ENCODE measurements around the gene ALG12. TPM values are rescaled to one million over a fixed set of nuclear protein-coding genes. Genes with fewer than 3 reads are reported as not detected.

ALG12 gene
- total RNA-seq, 1 experiment from 2014 or later: 29.2 TPM

DNA sequence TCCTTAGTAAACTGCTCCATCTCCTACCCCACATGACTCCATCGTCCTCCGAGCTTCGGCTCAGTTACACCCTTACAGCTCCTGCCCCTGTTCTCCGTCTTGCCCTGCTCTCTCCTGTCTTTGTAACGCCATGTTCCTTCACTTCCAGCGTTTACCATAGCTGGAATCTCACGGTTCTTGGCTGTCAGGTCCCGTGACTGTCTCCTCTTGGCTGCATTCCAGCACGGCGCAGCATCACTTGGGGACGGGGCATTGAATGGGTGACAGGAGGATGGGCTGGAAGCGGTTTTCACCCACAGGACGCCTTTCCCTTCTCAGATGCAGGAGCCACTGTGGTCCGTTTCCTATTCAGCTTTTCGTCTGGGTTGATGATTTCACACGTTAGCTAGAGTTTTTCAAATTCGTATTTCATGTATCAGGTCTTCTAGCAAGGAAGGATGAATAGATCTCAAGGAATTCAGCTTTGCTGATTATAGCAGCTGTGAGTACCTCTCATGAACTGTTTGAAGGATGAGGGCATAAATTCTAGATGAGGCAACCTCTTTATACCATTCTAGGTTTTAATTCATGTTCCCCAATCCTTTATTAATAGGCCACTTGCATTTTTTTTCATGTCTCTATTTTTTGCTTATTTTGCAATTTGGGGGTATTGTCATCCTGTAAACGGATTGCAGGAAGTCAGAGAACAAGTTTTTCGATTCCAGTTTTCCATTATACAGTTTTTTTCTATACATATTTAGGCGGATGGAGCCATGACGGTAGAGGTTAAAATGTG lies 35.5 kb downstream of the ALG12 start (continued):
- TF ChIP-seq, protein P1, sequence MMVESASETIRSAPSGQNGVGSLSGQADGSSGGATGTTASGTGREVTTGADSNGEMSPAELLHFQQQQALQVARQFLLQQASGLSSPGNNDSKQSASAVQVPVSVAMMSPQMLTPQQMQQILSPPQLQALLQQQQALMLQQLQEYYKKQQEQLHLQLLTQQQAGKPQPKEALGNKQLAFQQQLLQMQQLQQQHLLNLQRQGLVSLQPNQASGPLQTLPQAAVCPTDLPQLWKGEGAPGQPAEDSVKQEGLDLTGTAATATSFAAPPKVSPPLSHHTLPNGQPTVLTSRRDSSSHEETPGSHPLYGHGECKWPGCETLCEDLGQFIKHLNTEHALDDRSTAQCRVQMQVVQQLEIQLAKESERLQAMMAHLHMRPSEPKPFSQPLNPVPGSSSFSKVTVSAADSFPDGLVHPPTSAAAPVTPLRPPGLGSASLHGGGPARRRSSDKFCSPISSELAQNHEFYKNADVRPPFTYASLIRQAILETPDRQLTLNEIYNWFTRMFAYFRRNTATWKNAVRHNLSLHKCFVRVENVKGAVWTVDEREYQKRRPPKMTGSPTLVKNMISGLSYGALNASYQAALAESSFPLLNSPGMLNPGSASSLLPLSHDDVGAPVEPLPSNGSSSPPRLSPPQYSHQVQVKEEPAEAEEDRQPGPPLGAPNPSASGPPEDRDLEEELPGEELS (CRISPR knock-in tag; IDR thresholded peaks at IDR 0.05): no peak
- no peak for TF ChIP-seq ZNF416 (CRISPR knock-in tag; IDR thresholded peaks at IDR 0.05)
- TF ChIP-seq, protein P2, sequence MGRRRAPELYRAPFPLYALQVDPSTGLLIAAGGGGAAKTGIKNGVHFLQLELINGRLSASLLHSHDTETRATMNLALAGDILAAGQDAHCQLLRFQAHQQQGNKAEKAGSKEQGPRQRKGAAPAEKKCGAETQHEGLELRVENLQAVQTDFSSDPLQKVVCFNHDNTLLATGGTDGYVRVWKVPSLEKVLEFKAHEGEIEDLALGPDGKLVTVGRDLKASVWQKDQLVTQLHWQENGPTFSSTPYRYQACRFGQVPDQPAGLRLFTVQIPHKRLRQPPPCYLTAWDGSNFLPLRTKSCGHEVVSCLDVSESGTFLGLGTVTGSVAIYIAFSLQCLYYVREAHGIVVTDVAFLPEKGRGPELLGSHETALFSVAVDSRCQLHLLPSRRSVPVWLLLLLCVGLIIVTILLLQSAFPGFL (CRISPR knock-in tag; IDR thresholded peaks at IDR 0.05; ENCODE audit: borderline replicate concordance): no peak
- TF ChIP-seq, protein P3, sequence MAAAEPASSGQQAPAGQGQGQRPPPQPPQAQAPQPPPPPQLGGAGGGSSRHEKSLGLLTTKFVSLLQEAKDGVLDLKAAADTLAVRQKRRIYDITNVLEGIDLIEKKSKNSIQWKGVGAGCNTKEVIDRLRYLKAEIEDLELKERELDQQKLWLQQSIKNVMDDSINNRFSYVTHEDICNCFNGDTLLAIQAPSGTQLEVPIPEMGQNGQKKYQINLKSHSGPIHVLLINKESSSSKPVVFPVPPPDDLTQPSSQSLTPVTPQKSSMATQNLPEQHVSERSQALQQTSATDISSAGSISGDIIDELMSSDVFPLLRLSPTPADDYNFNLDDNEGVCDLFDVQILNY (CRISPR knock-in tag; IDR thresholded peaks at IDR 0.05): no peak
- TF ChIP-seq ZNF671 (CRISPR knock-in tag; IDR thresholded peaks at IDR 0.05): no peak
- TF ChIP-seq FOXK1 (CRISPR knock-in tag; IDR thresholded peaks at IDR 0.05): no peak
- TF ChIP-seq ZNF121 (CRISPR knock-in tag; IDR thresholded peaks at IDR 0.05): no peak
- no peak for TF ChIP-seq JAZF1 (CRISPR knock-in tag; IDR thresholded peaks at IDR 0.05)
- TF ChIP-seq, protein P4, sequence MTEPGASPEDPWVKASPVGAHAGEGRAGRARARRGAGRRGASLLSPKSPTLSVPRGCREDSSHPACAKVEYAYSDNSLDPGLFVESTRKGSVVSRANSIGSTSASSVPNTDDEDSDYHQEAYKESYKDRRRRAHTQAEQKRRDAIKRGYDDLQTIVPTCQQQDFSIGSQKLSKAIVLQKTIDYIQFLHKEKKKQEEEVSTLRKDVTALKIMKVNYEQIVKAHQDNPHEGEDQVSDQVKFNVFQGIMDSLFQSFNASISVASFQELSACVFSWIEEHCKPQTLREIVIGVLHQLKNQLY (CRISPR knock-in tag; IDR thresholded peaks at IDR 0.05): no peak
- TF ChIP-seq ETV6 (CRISPR knock-in tag; IDR thresholded peaks at IDR 0.05): no peak

DNA sequence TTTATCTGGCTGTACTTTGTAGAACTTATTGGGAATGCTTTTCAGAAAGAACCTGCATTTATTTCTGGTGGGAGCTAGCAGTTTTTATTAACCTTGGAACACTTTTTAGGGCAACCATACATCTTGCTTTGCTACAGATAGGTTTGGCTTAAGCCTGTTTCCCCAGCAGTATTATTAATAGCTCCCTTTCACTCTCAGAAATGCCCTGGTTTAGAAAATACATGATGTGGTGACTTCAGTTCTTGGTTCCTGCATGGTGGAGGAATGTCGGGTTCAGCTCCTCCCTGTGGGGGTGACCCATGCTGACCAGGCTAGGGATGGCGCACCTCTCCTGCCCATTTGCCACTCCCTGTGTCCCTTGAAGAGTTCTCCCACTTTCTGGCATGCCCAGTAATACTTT lies 36.4 kb downstream of the ALG12 start:
- no peak for TF ChIP-seq JAZF1 (CRISPR knock-in tag; IDR thresholded peaks at IDR 0.05)
- no peaks in the 10 kb centered on the region for H3K27me3 Mint-ChIP-seq (ENCODE audit: low read depth)
- H3K36me3 Mint-ChIP-seq: peaks cover 63% of the 10 kb centered on the region
- H3K27ac Mint-ChIP-seq: no peak overlapping the region
- peaks cover 6% of the 10 kb centered on the region for H3K9me3 Mint-ChIP-seq
- ChIA-PET POLR2A (no interaction called here), CTCF (interaction anchor here (0.6 to 1.3 kb wide), 3 partner anchors 114 to 213 kb away, joined by 3 to 5 read pairs (median 4); no protein-coding TSS in a partner anchor)
- peaks cover 9% of the 10 kb centered on the region for H3K4me1 Mint-ChIP-seq
- H3K4me3 Mint-ChIP-seq: no peak overlapping the region
- DNase-seq (ENCODE audit: low spot score) (no peak), ATAC-seq (no peak)

DNA sequence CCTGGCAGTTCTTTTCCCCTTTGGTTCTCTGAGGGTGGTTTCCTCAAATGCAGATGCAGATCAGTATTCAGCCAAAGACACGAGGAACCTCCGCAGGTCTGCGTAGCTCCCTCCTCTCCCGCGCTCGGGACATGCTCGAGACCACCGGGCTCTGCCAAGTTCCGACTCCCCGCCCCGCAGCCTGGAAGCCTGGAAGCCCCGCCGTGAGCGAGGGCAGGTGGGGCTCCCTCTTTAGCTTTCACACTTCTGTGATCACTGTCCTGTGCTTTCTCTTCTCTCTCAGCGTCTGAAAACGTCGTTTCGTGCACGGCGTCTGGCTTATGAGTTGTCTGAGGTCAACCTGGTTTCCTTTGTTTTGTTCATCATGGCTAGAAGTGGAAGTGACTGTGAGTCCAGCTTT lies 38.0 kb downstream of the ALG12 start:
- peak; percentile 69 for ATAC-seq
- POLR2A ChIA-PET: no interaction called here
- peaks cover 6% of the 10 kb centered on the region for H3K9me3 Mint-ChIP-seq
- CTCF ChIA-PET: interaction anchor here (0.6 to 1.1 kb wide), 2 partner anchors 269 to 781 kb away, joined by 3 to 5 read pairs; no protein-coding TSS in a partner anchor
- no peaks in the 10 kb centered on the region for H3K27me3 Mint-ChIP-seq (ENCODE audit: low read depth)
- peaks cover 9% of the 10 kb centered on the region for H3K4me1 Mint-ChIP-seq
- DNase-seq (ENCODE audit: low spot score): peak; percentile 29
- H3K4me3 Mint-ChIP-seq: no peak overlapping the region
- peak overlapping the region; percentile 78 for H3K27ac Mint-ChIP-seq
- H3K36me3 Mint-ChIP-seq: peaks cover 58% of the 10 kb centered on the region
- TF ChIP-seq, protein P5, sequence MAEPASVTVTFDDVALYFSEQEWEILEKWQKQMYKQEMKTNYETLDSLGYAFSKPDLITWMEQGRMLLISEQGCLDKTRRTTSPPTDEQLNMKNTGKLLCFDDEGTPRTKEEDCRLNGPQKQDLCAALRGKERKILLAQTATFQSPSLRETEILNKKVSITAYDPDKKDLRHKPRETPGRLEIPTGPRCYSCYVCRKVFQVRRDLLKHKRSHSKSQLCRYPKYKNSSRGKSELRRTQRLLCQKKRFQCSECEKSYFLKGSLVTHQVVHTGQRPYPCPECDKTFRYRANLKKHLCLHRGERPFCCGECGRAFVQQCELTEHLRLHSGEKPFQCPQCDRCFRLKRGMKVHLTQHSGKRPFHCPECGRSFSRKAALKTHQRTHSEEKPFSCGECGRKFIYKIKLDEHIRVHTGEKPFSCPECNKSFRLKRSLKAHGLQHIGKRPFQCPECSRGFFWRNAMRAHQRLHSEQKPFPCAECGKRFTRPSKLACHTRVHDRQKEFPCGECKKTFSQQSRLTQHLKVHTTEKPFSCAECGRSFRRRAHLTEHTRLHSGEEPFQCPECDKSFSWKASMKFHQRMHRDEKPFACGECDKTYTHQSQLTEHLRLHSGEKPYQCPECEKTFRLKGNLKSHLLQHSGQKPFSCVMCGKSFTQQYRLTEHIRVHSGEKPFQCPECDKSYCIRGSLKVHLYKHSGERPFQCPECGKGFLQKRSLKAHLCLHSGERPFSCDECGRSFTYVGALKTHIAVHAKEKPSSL (CRISPR knock-in tag; conservative IDR thresholded peaks at IDR 0.05): no peak
- TF ChIP-seq, protein P6, sequence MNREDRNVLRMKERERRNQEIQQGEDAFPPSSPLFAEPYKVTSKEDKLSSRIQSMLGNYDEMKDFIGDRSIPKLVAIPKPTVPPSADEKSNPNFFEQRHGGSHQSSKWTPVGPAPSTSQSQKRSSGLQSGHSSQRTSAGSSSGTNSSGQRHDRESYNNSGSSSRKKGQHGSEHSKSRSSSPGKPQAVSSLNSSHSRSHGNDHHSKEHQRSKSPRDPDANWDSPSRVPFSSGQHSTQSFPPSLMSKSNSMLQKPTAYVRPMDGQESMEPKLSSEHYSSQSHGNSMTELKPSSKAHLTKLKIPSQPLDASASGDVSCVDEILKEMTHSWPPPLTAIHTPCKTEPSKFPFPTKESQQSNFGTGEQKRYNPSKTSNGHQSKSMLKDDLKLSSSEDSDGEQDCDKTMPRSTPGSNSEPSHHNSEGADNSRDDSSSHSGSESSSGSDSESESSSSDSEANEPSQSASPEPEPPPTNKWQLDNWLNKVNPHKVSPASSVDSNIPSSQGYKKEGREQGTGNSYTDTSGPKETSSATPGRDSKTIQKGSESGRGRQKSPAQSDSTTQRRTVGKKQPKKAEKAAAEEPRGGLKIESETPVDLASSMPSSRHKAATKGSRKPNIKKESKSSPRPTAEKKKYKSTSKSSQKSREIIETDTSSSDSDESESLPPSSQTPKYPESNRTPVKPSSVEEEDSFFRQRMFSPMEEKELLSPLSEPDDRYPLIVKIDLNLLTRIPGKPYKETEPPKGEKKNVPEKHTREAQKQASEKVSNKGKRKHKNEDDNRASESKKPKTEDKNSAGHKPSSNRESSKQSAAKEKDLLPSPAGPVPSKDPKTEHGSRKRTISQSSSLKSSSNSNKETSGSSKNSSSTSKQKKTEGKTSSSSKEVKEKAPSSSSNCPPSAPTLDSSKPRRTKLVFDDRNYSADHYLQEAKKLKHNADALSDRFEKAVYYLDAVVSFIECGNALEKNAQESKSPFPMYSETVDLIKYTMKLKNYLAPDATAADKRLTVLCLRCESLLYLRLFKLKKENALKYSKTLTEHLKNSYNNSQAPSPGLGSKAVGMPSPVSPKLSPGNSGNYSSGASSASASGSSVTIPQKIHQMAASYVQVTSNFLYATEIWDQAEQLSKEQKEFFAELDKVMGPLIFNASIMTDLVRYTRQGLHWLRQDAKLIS (CRISPR knock-in tag; IDR thresholded peaks at IDR 0.05; ENCODE audit: borderline replicate concordance): no peak
- TF ChIP-seq ETV6 (CRISPR knock-in tag; IDR thresholded peaks at IDR 0.05) (no peak), CREM (CRISPR knock-in tag; IDR thresholded peaks at IDR 0.05) (no peak), ZNF671 (CRISPR knock-in tag; IDR thresholded peaks at IDR 0.05) (no peak), JAZF1 (CRISPR knock-in tag; IDR thresholded peaks at IDR 0.05) (no peak), RORB (CRISPR knock-in tag; IDR thresholded peaks at IDR 0.05) (no peak), SMAD3 (CRISPR knock-in tag; IDR thresholded peaks at IDR 0.05; ENCODE audit: borderline replicate concordance) (no peak), PRRX2 (CRISPR knock-in tag; IDR thresholded peaks at IDR 0.05) (no peak), ZNF232 (CRISPR knock-in tag; IDR thresholded peaks at IDR 0.05) (no peak)
- TF ChIP-seq, protein P7, sequence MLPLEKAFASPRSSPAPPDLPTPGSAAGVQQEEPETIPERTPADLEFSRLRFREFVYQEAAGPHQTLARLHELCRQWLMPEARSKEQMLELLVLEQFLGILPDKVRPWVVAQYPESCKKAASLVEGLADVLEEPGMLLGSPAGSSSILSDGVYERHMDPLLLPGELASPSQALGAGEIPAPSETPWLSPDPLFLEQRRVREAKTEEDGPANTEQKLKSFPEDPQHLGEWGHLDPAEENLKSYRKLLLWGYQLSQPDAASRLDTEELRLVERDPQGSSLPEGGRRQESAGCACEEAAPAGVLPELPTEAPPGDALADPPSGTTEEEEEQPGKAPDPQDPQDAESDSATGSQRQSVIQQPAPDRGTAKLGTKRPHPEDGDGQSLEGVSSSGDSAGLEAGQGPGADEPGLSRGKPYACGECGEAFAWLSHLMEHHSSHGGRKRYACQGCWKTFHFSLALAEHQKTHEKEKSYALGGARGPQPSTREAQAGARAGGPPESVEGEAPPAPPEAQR (CRISPR knock-in tag; IDR thresholded peaks at IDR 0.05): no peak
- TF ChIP-seq, protein P8, sequence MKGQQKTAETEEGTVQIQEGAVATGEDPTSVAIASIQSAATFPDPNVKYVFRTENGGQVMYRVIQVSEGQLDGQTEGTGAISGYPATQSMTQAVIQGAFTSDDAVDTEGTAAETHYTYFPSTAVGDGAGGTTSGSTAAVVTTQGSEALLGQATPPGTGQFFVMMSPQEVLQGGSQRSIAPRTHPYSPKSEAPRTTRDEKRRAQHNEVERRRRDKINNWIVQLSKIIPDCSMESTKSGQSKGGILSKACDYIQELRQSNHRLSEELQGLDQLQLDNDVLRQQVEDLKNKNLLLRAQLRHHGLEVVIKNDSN (CRISPR knock-in tag; IDR thresholded peaks at IDR 0.05): no peak

Measured in WTC11 (cell line).